SK-N-SH (cell line): Measurements from ENCODE around the gene ZKSCAN2. TPM values are rescaled to one million over a fixed set of nuclear protein-coding genes. Genes with fewer than 3 reads are reported as not detected.

Experiments
- CTCF ChIA-PET: fragments of 300-600, 350-600 bp; formaldehyde crosslinking; extraction: SDS; loops from one replicate; lab custom pipeline; 2021; lab: Yijun Ruan, JAX
- POLR2A ChIA-PET: fragments of 350-600 bp; sonication (Branson Sonifier 250); formaldehyde crosslinking; extraction: SDS; loops from one replicate; lab custom pipeline; 2020; ENCODE audit warnings: antibody characterized with exemption, inconsistent platforms; lab: Yijun Ruan, JAX
- DNase-seq: peaks from one replicate; pipeline ENCODE4 v3.0.0; 2012
- H2AFZ ChIP-seq: fragments of 200-600 bp; sonication (generic); 2 replicates; pipeline ENCODE4 v1.8.1; 2016; ENCODE audit warnings: antibody characterized with exemption, mild to moderate bottlenecking, low read depth
- H3F3A ChIP-seq: fragments of 200-600 bp; sonication (generic); replicated peaks from 2 replicates; pipeline ENCODE3; 2016; ENCODE audit warnings: antibody characterized with exemption, mild to moderate bottlenecking; ENCODE audit not compliant: insufficient read depth
- H3K27ac ChIP-seq, 2 experiments: fragments of 200-500 bp in 1 of 2; fragments of 200-600 bp in 1 of 2; sonication (Bioruptor generic) in 1 of 2; sonication (generic), shearing (Covaris generic) in 1 of 2; 2 replicates each; pipeline versions ENCODE4 v1.5.1 to v1.6.1; 2014 to 2016; ENCODE audit warnings: low read depth in 2 of 2, inconsistent platforms in 1 of 2, low read length in 1 of 2, mild to moderate bottlenecking in 1 of 2, mixed read lengths in 1 of 2
- H3K27me3 ChIP-seq: fragments of 200-600 bp; sonication (generic), shearing (Covaris generic); 2 replicates; pipeline ENCODE4 v1.6.1; 2016; ENCODE audit warnings: mixed run types; ENCODE audit not compliant: insufficient read depth
- H3K36me3 ChIP-seq, 2 experiments: fragments of 200-500 bp in 1 of 2; fragments of 200-600 bp in 1 of 2; sonication (Bioruptor generic) in 1 of 2; sonication (generic) in 1 of 2; replicated peaks in 1 of 2; 2 replicates each; pipeline versions ENCODE3 to v1.5.1; 2014 to 2016; ENCODE audit warnings: low read length in 1 of 2, mild to moderate bottlenecking in 1 of 2; ENCODE audit not compliant: insufficient read depth in 2 of 2, control insufficient read depth in 1 of 2
- H3K4me1 ChIP-seq, 2 experiments: fragments of 200-500 bp in 1 of 2; fragments of 200-600 bp in 1 of 2; sonication (Bioruptor generic) in 1 of 2; sonication (generic), shearing (Covaris generic) in 1 of 2; 2 replicates each; pipeline versions ENCODE4 v1.5.1 to v1.6.1; 2014 to 2016; ENCODE audit warnings: low read depth in 1 of 2, low read length in 1 of 2, mixed run types in 1 of 2; ENCODE audit not compliant: insufficient read depth in 2 of 2, control insufficient read depth in 1 of 2
- H3K4me2 ChIP-seq: fragments of 200-600 bp; sonication (generic), shearing (Covaris generic); 2 replicates; pipeline ENCODE4 v1.6.1; 2017; ENCODE audit warnings: mixed run types
- H3K4me3 ChIP-seq, 2 experiments: fragments of 200-500 bp in 1 of 2; fragments of 200-600 bp in 1 of 2; sonication (Bioruptor generic) in 1 of 2; sonication (generic), shearing (Covaris generic) in 1 of 2; 2 replicates each; pipeline versions ENCODE4 v1.5.1 to v1.8.1; 2014 to 2016; ENCODE audit warnings: low read depth in 2 of 2, inconsistent platforms in 1 of 2, low read length in 1 of 2, mild to moderate bottlenecking in 1 of 2, mixed read lengths in 1 of 2, moderate library complexity in 1 of 2
- H3K79me2 ChIP-seq: fragments of 200-600 bp; sonication (generic); 2 replicates; pipeline ENCODE4 v1.8.1; 2017; ENCODE audit warnings: mild to moderate bottlenecking; ENCODE audit not compliant: insufficient read depth
- H3K9ac ChIP-seq: fragments of 200-600 bp; sonication (generic); 2 replicates; pipeline ENCODE4 v1.6.1; 2017; ENCODE audit warnings: mixed run types
- H3K9me2 ChIP-seq: fragments of 200-600 bp; sonication (generic); 2 replicates; pipeline ENCODE4 v1.6.1; 2017; ENCODE audit warnings: mixed run types
- H3K9me3 ChIP-seq: fragments of 200-600 bp; sonication (generic); 2 replicates; pipeline ENCODE4 v1.6.1; 2017; ENCODE audit warnings: mixed run types, mild to moderate bottlenecking, moderate library complexity
- H4K20me1 ChIP-seq: fragments of 200-600 bp; sonication (generic); 2 replicates; pipeline ENCODE4 v1.6.1; 2017; ENCODE audit warnings: mild to moderate bottlenecking, mixed run types; ENCODE audit not compliant: insufficient read depth
- CHD2 ChIP-seq: fragments of 150-350 bp; IDR thresholded peaks from 2 replicates; pipeline ENCODE4 v1.6.1; 2018; ENCODE audit warnings: low read length; ENCODE audit not compliant: partially characterized antibody
- CTCF ChIP-seq: fragments of 200-600 bp; sonication (generic); IDR thresholded peaks from 2 replicates; pipeline ENCODE4 v1.6.1; 2017; ENCODE audit warnings: antibody characterized with exemption, mild to moderate bottlenecking, moderate library complexity
- ELF1 ChIP-seq: IDR thresholded peaks from 2 replicates; pipeline ENCODE4 v1.4.0; 2012
- EP300 ChIP-seq, 2 experiments: IDR thresholded peaks; 2 replicates each; pipeline versions ENCODE4 v1.4.0 to v1.6.1; 2012; ENCODE audit warnings: borderline replicate concordance in 1 of 2, low read depth in 1 of 2, low read length in 1 of 2
- EZH2phosphoT487 ChIP-seq: fragments of 200-600 bp; sonication (generic); IDR thresholded peaks from 2 replicates; pipeline ENCODE4 v1.6.1; 2017; ENCODE audit warnings: low read depth, mixed run types, mild to moderate bottlenecking, antibody characterized with exemption, moderate library complexity, borderline replicate concordance
- FOSL2 ChIP-seq: IDR thresholded peaks from 2 replicates; pipeline ENCODE4 v1.4.0; 2012; ENCODE audit warnings: low read depth, mild to moderate bottlenecking, moderate library complexity, borderline replicate concordance
- FOXJ3 ChIP-seq: sonication (generic); formaldehyde crosslinking; IDR thresholded peaks from 2 replicates; pipeline ENCODE4 v1.5.1; 2020; ENCODE audit warnings: mild to moderate bottlenecking, missing genetic modification reagents
- NFIC ChIP-seq: IDR thresholded peaks from 2 replicates; pipeline ENCODE4 v1.4.0; 2012; ENCODE audit warnings: borderline replicate concordance
- POLR2AphosphoS5 ChIP-seq: IDR thresholded peaks from 2 replicates; pipeline ENCODE4 v1.6.1; 2012; ENCODE audit warnings: low read depth, low read length
- RAD21 ChIP-seq: IDR thresholded peaks from 2 replicates; pipeline ENCODE4 v1.6.1; 2012; ENCODE audit warnings: mild to moderate bottlenecking, low read length
- RCOR1 ChIP-seq: fragments of 150-350 bp; IDR thresholded peaks from 2 replicates; pipeline ENCODE4 v1.6.1; 2017; ENCODE audit warnings: antibody characterized with exemption, low read length
- SMC3 ChIP-seq: IDR thresholded peaks from 2 replicates; pipeline ENCODE4 v1.6.1; 2012; ENCODE audit warnings: low read depth, low read length, improper control_type of control experiment
- TAF1 ChIP-seq: IDR thresholded peaks from 2 replicates; pipeline ENCODE4 v1.6.1; 2012; ENCODE audit warnings: low read depth, mild to moderate bottlenecking, low read length, moderate library complexity, borderline replicate concordance
- TCF12 ChIP-seq: IDR thresholded peaks from 2 replicates; pipeline ENCODE4 v1.4.0; 2012
- TEAD4 ChIP-seq: IDR thresholded peaks from 2 replicates; pipeline ENCODE4 v1.4.0; 2012; ENCODE audit warnings: mild to moderate bottlenecking, borderline replicate concordance; ENCODE audit not compliant: insufficient read depth
- ZBTB33 ChIP-seq: IDR thresholded peaks from 2 replicates; pipeline ENCODE4 v1.4.0; 2012; ENCODE audit warnings: low read depth, borderline replicate concordance
- WGBS: methylation state at CpG from one replicate; pipeline ENCODE4 v1.1.6; 2017; ENCODE audit warnings: low lambda C conversion rate; 5-methylcytosine and 5-hydroxymethylcytosine counted together
- polyA plus RNA-seq, 3 experiments: library from polyadenylated mRNA; depleted of rRNA; stranded (reverse); fragments of >200 nt; gene quantifications; 2 replicates each; pipeline ENCODE4 v1.2.3, GENCODE V29; 2012
- TF ChIP-seq, protein P1 (sequence below): IDR thresholded peaks from 2 replicates; pipeline ENCODE4 v1.6.1; 2012; ENCODE audit warnings: mild to moderate bottlenecking, low read depth, low read length, moderate library complexity

Gene ZKSCAN2
- polyA plus RNA-seq, 1 of the 3 experiments (the other 2 are of a cell fraction) = 1.6 TPM

- CTCF ChIA-PET = interaction anchor here (0.6 to 4.9 kb wide), 33 partner anchors 8 to 681 kb away, joined by 3 to 45 read pairs (median 4); partner anchors contain the start of genes AQP8 and LCMT1
- Histone ChIP-seq H4K20me1 (no peaks in the 10 kb centered on the region), H3K27me3 (no peaks in the 10 kb centered on the region), H3K9ac (no peak overlapping the region), H3K4me1 (no peaks in the 10 kb centered on the region), H3K9me2 (no peaks in the 10 kb centered on the region), H3K27ac (no peak overlapping the region), H3K9me3 (no peaks in the 10 kb centered on the region), H3F3A (no peaks in the 10 kb centered on the region), H3K36me3 (no peaks in the 10 kb centered on the region), H3K4me3 (no peak overlapping the region), H3K79me2 (no peaks in the 10 kb centered on the region), H2AFZ (no peak overlapping the region), H3K4me2 (no peak overlapping the region)
- no peak for TF ChIP-seq TEAD4
- TF ChIP-seq SMC3 = no peak
- TF ChIP-seq EP300 (IDR thresholded peaks at IDR 0.05; ENCODE audit: borderline replicate concordance in 1 of 2, low read depth in 1 of 2, low read length in 1 of 2) = no peak
- no peak for TF ChIP-seq EZH2phosphoT487
- TF ChIP-seq NFIC = no peak
- TF ChIP-seq CTCF = no peak
- TF ChIP-seq TAF1 = no peak
- no peak for TF ChIP-seq RAD21
- no peak for TF ChIP-seq ELF1
- no peak for TF ChIP-seq RCOR1
- TF ChIP-seq TCF12 = no peak
- no peak for TF ChIP-seq FOSL2
- no peak for TF ChIP-seq POLR2AphosphoS5
- TF ChIP-seq CHD2 = no peak
- no peak for TF ChIP-seq FOXJ3 (CRISPR knock-in tag)
- DNase-seq = no peak
- POLR2A ChIA-PET = no interaction called here
- 89% methylated on average over 7 of the region's 7 CpGs for WGBS
Observed at GRCh38 chr16:25224731-25225319, 32.8 kb downstream of the ZKSCAN2 start.

GRCh38 chr16:25223964-25224363 is 33.7 kb downstream of the ZKSCAN2 start:
- ChIA-PET CTCF (interaction anchor here (0.9 to 4.9 kb wide), 5 partner anchors 9 to 186 kb away, joined by 3 to 45 read pairs (median 5); no protein-coding TSS in a partner anchor), POLR2A (no interaction called here)
- no peak overlapping the region for H3K9ac ChIP-seq
- H3K4me2 ChIP-seq = no peak overlapping the region
- no peaks in the 10 kb centered on the region for H3K79me2 ChIP-seq
- H3K36me3 ChIP-seq = no peaks in the 10 kb centered on the region
- no peak for DNase-seq
- no peak overlapping the region for H3K27ac ChIP-seq
- H2AFZ ChIP-seq = no peak overlapping the region
- no peaks in the 10 kb centered on the region for H3K4me1 ChIP-seq
- no peaks in the 10 kb centered on the region for H3F3A ChIP-seq
- WGBS = 74% methylated on average over 6 of the region's 6 CpGs
- no peaks in the 10 kb centered on the region for H3K9me2 ChIP-seq
- no peaks in the 10 kb centered on the region for H3K9me3 ChIP-seq
- H4K20me1 ChIP-seq = no peaks in the 10 kb centered on the region
- no peak overlapping the region for H3K4me3 ChIP-seq
- H3K27me3 ChIP-seq = no peaks in the 10 kb centered on the region
- TF ChIP-seq CHD2 (no peak), ZBTB33 (no peak), CTCF (no peak), EP300 (IDR thresholded peaks at IDR 0.05; ENCODE audit: borderline replicate concordance in 1 of 2, low read depth in 1 of 2, low read length in 1 of 2) (no peak), EZH2phosphoT487 (no peak)
- TF ChIP-seq, protein P1, sequence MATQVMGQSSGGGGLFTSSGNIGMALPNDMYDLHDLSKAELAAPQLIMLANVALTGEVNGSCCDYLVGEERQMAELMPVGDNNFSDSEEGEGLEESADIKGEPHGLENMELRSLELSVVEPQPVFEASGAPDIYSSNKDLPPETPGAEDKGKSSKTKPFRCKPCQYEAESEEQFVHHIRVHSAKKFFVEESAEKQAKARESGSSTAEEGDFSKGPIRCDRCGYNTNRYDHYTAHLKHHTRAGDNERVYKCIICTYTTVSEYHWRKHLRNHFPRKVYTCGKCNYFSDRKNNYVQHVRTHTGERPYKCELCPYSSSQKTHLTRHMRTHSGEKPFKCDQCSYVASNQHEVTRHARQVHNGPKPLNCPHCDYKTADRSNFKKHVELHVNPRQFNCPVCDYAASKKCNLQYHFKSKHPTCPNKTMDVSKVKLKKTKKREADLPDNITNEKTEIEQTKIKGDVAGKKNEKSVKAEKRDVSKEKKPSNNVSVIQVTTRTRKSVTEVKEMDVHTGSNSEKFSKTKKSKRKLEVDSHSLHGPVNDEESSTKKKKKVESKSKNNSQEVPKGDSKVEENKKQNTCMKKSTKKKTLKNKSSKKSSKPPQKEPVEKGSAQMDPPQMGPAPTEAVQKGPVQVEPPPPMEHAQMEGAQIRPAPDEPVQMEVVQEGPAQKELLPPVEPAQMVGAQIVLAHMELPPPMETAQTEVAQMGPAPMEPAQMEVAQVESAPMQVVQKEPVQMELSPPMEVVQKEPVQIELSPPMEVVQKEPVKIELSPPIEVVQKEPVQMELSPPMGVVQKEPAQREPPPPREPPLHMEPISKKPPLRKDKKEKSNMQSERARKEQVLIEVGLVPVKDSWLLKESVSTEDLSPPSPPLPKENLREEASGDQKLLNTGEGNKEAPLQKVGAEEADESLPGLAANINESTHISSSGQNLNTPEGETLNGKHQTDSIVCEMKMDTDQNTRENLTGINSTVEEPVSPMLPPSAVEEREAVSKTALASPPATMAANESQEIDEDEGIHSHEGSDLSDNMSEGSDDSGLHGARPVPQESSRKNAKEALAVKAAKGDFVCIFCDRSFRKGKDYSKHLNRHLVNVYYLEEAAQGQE = no peak
